Renal cortex interstitium (tissue), 11 donors: ENCODE data around the gene FOXP2. TPM values are rescaled to one million over a fixed set of nuclear protein-coding genes. Genes with fewer than 3 reads are reported as not detected.
"Not testable (repeated sequence)": the region's sequence is repeated elsewhere in the genome, so short reads cannot be mapped to it uniquely, and the experiment has no call there.

Source experiments
- DNase-seq, 11 donors: peaks; one replicate each; pipeline ENCODE4 v3.0.0-alpha.2; 2013; ENCODE audit warnings: low read depth in 9 of 11, low spot score in 4 of 11; ENCODE audit errors: extremely low read depth in 1 of 11
- polyA plus RNA-seq, 3 donors: library from polyadenylated mRNA; unstranded; fragments of 120-200 nt; gene quantifications; one replicate each; pipeline ENCODE4 v1.2.1, GENCODE V29; 2013; ENCODE audit not compliant: insufficient read length in 3 of 3

FOXP2 gene
- polyA plus RNA-seq, 3 donors: 9.0 to 13.3 (median 10.0) TPM

- DNase-seq: no peak
Measured at GRCh38 chr7:114484226-114484625, 69.6 kb downstream of the FOXP2 start.

GRCh38 chr7:114487174-114487573, 72.6 kb downstream of the FOXP2 start:
- no peak for DNase-seq

- DNase-seq: no peak
Measured at GRCh38 chr7:114488696-114489095, 74.1 kb downstream of the FOXP2 start.

- not testable (repeated sequence) for DNase-seq
Measured at GRCh38 chr7:114497491-114497890, 82.9 kb downstream of the FOXP2 start.

- no peak for DNase-seq
Measured at GRCh38 chr7:114502454-114503254, 88.0 kb downstream of the FOXP2 start.

GRCh38 chr7:114504586-114504985, 90.0 kb downstream of the FOXP2 start:
- no peak for DNase-seq

- DNase-seq: no peak
Measured at GRCh38 chr7:114507381-114507780, 92.8 kb downstream of the FOXP2 start.

GRCh38 chr7:114508086-114508485, 93.5 kb downstream of the FOXP2 start:
- DNase-seq: no peak

GRCh38 chr7:114510824-114511223, 96.2 kb downstream of the FOXP2 start:
- not testable (repeated sequence) for DNase-seq

- DNase-seq: no peak
Measured at GRCh38 chr7:114519240-114519639, 104.6 kb downstream of the FOXP2 start.

- DNase-seq: no peak
Measured at GRCh38 chr7:114522081-114522480, 107.5 kb downstream of the FOXP2 start.

- DNase-seq: no peak
Measured at GRCh38 chr7:114527589-114527988, 113.0 kb downstream of the FOXP2 start.

- peak in 3 of 11 donors; percentile 9 to 18 (median 13) for DNase-seq
Measured at GRCh38 chr7:114530057-114530611, 115.5 kb downstream of the FOXP2 start.

- DNase-seq: no peak
Measured at GRCh38 chr7:114531326-114531725, 116.7 kb downstream of the FOXP2 start.

- DNase-seq: no peak
Measured at GRCh38 chr7:114533131-114533530, 118.5 kb downstream of the FOXP2 start.

- DNase-seq: no peak
Measured at GRCh38 chr7:114534953-114535352, 120.3 kb downstream of the FOXP2 start.

GRCh38 chr7:114539575-114539974, 125.0 kb downstream of the FOXP2 start:
- DNase-seq: peak in 1 of 11 donors; percentile 9

- no peak for DNase-seq
Measured at GRCh38 chr7:114540291-114540690, 125.7 kb downstream of the FOXP2 start.

GRCh38 chr7:114547346-114547745, 132.7 kb downstream of the FOXP2 start:
- not testable (repeated sequence) for DNase-seq

- DNase-seq: no peak
Measured at GRCh38 chr7:114548081-114548980, 133.7 kb downstream of the FOXP2 start.
